Testis (tissue), 2 donors: Measurements from ENCODE around the gene OTOGL.

ENCODE experiments used
- POLR2A ChIP-seq: fragments of 450-650 bp; IDR thresholded peaks from one replicate; pipeline ENCODE4 v1.6.1; 2017; ENCODE audit warnings: antibody characterized with exemption, mild to moderate bottlenecking, moderate library complexity
- TF ChIP-seq, protein P1 (sequence below), 3 experiments: fragments of 450-650 bp in 2 of 3; fragments of 200-600 bp in 1 of 3; sonication (generic) in 1 of 3; IDR thresholded peaks; one replicate each; pipeline ENCODE4 v1.5.1; 2016 to 2019; ENCODE audit warnings: antibody characterized with exemption in 3 of 3, mild to moderate bottlenecking in 2 of 3, moderate library complexity in 1 of 3

DNA sequence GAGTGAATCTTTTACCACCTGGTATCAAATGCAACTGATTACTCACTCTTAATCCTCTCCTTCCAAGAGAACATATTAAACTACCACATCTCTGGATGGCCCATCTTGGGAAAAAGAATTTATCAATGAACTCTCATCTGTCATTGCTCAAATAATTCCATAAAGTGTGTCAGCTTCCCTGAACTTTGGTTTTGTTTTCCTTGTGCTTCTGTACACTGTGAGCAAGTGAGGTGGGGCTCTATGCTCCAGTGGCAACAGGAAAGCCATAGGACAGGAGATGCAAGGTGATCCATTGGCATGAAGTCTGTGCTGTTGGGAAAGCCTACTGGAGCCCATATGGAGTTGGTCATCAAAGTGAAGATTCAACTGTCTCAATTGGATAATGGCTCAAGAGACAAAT is 17.4 kb downstream of the OTOGL start:
- TF ChIP-seq, protein P1, sequence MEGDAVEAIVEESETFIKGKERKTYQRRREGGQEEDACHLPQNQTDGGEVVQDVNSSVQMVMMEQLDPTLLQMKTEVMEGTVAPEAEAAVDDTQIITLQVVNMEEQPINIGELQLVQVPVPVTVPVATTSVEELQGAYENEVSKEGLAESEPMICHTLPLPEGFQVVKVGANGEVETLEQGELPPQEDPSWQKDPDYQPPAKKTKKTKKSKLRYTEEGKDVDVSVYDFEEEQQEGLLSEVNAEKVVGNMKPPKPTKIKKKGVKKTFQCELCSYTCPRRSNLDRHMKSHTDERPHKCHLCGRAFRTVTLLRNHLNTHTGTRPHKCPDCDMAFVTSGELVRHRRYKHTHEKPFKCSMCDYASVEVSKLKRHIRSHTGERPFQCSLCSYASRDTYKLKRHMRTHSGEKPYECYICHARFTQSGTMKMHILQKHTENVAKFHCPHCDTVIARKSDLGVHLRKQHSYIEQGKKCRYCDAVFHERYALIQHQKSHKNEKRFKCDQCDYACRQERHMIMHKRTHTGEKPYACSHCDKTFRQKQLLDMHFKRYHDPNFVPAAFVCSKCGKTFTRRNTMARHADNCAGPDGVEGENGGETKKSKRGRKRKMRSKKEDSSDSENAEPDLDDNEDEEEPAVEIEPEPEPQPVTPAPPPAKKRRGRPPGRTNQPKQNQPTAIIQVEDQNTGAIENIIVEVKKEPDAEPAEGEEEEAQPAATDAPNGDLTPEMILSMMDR (IDR thresholded peaks at IDR 0.05): no peak
- no peak for TF ChIP-seq POLR2A
